Mucosa of gallbladder (tissue), 1 donor: Measurements from ENCODE around the gene GOLGB1. TPM values are rescaled to one million over a fixed set of nuclear protein-coding genes. Genes with fewer than 3 reads are reported as not detected.
A peak's percentile ranks its signal among the peaks of the same experiment; 100 is the strongest.
"Not testable (repeated sequence)": the region's sequence is repeated elsewhere in the genome, so short reads cannot be mapped to it uniquely, and the experiment has no call there.

ENCODE experiments used
- DNase-seq: peaks from one replicate; pipeline ENCODE4 v3.0.0-alpha.2; 2020; ENCODE audit warnings: low spot score
- total RNA-seq: library from RNA; stranded (reverse); gene quantifications from one replicate; pipeline ENCODE4 v1.2.1, GENCODE V29; 2021
- donor health status: DM: no; HTN: no; CAD: no.

Gene GOLGB1
- total RNA-seq, 1 donor from 2014 or later, result 79.9 TPM

GRCh38 chr3:121692010-121692699 lies 57.4 kb downstream of the GOLGB1 start:
- no peak for DNase-seq

- DNase-seq, result no peak
These were observed 58.6 kb downstream of the GOLGB1 start for GRCh38 chr3:121690777-121691405.

- not testable (repeated sequence) for DNase-seq
These were observed 60.8 kb downstream of the GOLGB1 start for GRCh38 chr3:121688747-121689146.

- DNase-seq, result no peak
These were observed 67.7 kb downstream of the GOLGB1 start for GRCh38 chr3:121681792-121682191.

GRCh38 chr3:121677141-121677540 lies 72.4 kb downstream of the GOLGB1 start:
- no peak for DNase-seq

GRCh38 chr3:121670676-121671075 lies 78.9 kb downstream of the GOLGB1 start:
- DNase-seq, result no peak

- DNase-seq, result no peak
These were observed 82.2 kb downstream of the GOLGB1 start for GRCh38 chr3:121667333-121667732.

- no peak for DNase-seq
These were observed 84.1 kb downstream of the GOLGB1 start for GRCh38 chr3:121665488-121665887.

GRCh38 chr3:121663171-121663847 lies 86.2 kb downstream of the GOLGB1 start:
- DNase-seq, result no peak

- no peak for DNase-seq
These were observed 86.8 kb downstream of the GOLGB1 start for GRCh38 chr3:121662742-121663141.

- no peak for DNase-seq
These were observed 88.2 kb downstream of the GOLGB1 start for GRCh38 chr3:121661376-121661775.

GRCh38 chr3:121660356-121661171 lies 89.0 kb downstream of the GOLGB1 start, which contains the start of gene HCLS1:
Gene HCLS1, minus strand, starts transcription at chr3:121660903. Its CDS starts 2,556 bp downstream, at chr3:121658347.
- DNase-seq, result peak; percentile 41

GRCh38 chr3:121659586-121659985 lies 90.0 kb downstream of the GOLGB1 start:
- DNase-seq, result no peak

GRCh38 chr3:121658716-121659435 lies 90.7 kb downstream of the GOLGB1 start:
- no peak for DNase-seq

- no peak for DNase-seq
These were observed 94.8 kb downstream of the GOLGB1 start for GRCh38 chr3:121654493-121655385.

GRCh38 chr3:121651684-121652083 lies 97.9 kb downstream of the GOLGB1 start:
- DNase-seq, result no peak

- DNase-seq, result no peak
These were observed 99.9 kb downstream of the GOLGB1 start for GRCh38 chr3:121649645-121650044.

GRCh38 chr3:121648219-121648958 lies 101.2 kb downstream of the GOLGB1 start:
- no peak for DNase-seq

GRCh38 chr3:121645054-121645453 lies 104.5 kb downstream of the GOLGB1 start:
- DNase-seq, result no peak
